NCI-H2196 (cell line): Measurements from ENCODE around the gene B3GNT9.

Experiments
- DNase-seq: peaks from one replicate; lab custom pipeline; 2025; ENCODE audit not compliant: unreplicated experiment; lab: John Stamatoyannopoulos, UW

The B3GNT9 gene, protein sequence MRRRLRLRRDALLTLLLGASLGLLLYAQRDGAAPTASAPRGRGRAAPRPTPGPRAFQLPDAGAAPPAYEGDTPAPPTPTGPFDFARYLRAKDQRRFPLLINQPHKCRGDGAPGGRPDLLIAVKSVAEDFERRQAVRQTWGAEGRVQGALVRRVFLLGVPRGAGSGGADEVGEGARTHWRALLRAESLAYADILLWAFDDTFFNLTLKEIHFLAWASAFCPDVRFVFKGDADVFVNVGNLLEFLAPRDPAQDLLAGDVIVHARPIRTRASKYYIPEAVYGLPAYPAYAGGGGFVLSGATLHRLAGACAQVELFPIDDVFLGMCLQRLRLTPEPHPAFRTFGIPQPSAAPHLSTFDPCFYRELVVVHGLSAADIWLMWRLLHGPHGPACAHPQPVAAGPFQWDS

DNA sequence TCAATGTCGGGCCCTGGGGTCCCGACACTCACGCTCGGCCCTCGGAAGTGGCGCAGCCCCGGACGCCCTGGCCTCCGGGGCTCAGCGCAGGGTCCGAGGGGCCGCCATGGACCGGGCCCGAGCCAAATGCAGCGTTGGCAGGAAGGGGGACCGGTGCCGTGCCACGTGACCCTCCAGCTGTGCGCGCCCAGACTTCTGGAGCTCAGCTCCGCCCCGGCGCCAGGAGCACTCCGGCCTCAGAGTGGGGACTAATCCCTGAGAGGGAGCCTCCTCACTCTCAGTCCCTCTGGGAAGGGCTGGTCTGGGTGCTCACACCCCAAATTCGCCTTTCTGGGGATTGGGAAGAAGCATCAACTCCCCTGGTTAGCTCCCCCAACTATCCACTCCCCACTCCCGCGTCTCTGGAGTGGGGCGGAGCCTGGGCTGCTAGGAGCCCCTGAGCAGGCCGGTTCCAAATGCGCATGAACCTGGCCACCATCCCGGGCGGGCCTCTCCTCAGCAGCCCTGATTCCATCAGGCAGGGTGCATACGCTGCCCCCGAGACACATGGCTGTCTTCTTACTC lies at the start of gene B3GNT9:
Gene B3GNT9 (minus strand): TSS at position 166 of the 564 bp plus-strand sequence. CDS start 513 bp downstream, outside the sequence.
- DNase-seq = peak; percentile 68

- no peak for DNase-seq
These were observed 49.7 kb upstream of the B3GNT9 start for GRCh38 chr16:67200491-67200890.

DNA sequence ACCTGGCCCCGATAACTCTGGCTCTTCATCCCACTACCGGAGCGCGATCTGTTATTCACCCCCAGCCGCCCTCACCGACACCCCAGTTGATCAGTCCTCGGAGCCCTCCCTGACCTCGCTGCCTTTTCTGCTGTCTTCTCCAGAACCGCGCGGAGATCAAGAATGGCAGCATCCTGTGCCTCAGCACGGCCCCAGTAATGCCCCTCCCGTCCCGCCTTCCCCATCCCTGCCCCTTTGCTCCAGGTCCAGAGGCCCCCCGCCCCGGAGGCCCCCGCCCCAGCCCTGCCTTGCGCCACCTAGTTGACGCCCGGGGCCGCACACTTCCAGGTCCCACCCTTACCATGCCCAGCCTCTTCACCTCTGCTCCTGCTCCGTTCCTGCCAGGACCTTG lies 49.0 kb upstream of the B3GNT9 start:
- no peak for DNase-seq

- DNase-seq = no peak
These were observed 48.4 kb upstream of the B3GNT9 start, which contains the start of gene ELMO3 for GRCh38 chr16:67199011-67199807. TSS of gene ELMO3 (plus strand) at chr16:67199131. CDS start at chr16:67199327, 196 bp downstream.

- DNase-seq = peak; percentile 2
These were observed 47.5 kb upstream of the B3GNT9 start for GRCh38 chr16:67198238-67198734.

GRCh38 chr16:67197704-67198103 lies 46.9 kb upstream of the B3GNT9 start:
- DNase-seq = no peak

DNA sequence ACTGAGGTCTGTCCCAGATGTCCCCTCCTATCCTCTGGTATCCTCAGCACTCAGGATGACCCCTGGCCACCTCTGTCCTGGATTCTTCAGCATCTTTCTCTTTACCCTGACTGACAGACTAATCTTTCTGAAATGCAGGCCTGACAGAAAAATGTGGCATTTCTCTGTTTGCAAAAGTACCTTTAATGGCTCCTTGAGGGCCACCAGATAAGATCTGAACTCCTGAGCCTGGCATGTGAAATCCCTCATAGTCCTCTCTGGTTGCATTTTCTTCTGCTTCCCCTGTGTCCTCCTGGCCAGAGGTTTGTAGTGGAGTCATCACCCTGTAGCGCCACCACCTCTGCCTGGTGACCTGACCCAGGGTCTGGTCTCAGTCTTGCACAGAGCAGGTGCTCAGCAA lies 46.1 kb upstream of the B3GNT9 start:
- DNase-seq = no peak

DNA sequence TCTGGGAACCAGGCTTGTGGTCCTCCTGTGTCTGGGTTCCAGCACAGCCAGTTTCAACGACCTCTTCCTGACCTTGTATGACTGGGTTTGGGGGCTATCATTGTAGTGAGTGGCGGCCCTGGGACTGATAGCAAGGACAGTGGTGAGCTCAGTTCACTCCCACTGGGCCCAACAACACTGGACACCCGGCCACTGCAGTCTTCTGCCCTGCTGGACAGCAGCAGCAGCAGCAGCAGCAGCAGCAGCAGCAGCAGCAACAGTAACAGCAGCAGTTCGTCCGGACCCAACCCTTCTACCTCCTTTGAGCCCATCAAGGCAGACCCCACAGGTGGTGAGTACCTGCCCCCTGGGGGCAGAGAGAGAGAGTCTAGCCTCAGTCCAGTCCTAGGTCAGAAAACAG lies 44.9 kb upstream of the B3GNT9 start:
- DNase-seq = no peak

- DNase-seq = no peak
These were observed 43.5 kb upstream of the B3GNT9 start for GRCh38 chr16:67194260-67194659.

- no peak for DNase-seq
These were observed 42.7 kb upstream of the B3GNT9 start for GRCh38 chr16:67193536-67193935.

- no peak for DNase-seq
These were observed 42.1 kb upstream of the B3GNT9 start for GRCh38 chr16:67192781-67193361.

- peak; percentile 74 for DNase-seq
These were observed 41.3 kb upstream of the B3GNT9 start, which contains the start of gene E2F4 for GRCh38 chr16:67191995-67192681. TSS of gene E2F4 (plus strand) at chr16:67192155. CDS start at chr16:67192228, 73 bp downstream.

DNA sequence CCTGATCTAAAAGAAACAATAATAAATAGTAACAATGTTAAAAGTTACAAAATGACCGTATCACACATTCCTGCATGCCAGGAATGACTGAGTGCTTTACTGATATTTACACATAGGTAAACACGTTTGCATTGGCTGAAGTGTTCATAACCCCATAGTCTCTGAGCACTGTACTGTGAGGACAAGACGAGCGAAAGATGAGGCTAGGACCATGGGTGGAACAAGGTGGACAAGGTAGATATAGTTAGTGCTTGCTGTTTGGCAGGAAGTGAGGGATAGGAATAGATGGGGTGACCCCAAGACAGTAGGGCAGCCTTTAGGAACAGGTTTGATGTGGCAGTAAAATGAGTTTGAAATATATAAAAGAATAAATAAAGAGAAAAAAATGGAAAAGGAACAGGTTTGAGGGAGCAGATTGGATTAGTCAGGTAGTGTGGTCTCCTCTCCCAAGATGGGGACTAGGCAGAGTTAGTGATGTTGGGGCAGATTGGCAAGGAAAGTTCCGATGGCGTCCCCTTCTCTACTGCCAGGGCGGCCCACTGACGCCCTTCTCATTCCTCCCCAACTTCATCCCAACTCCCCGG lies 40.7 kb upstream of the B3GNT9 start:
- no peak for DNase-seq

- DNase-seq = no peak
These were observed 39.9 kb upstream of the B3GNT9 start for GRCh38 chr16:67190448-67191399.

DNA sequence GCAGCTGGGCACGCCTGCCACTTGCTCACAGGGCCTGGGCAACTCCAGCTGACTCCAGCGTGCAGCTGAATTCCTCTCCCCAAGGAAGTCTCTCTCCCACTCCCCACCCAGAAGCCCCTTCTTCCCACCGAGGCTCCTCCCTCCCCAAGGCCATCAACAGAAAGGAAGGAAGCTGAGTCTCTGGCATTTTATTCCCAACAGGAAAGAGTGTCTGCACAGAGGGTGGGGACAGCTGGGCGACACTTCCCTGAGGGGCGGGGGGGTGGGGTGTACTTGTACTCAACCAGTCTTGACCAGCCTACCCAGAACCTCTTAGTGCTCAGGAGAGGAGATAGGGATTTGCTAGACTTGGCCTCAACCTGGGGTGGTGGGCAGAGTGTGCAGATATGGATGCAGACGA lies 39.2 kb upstream of the B3GNT9 start, which contains the start of gene EXOC3L1:
Gene EXOC3L1 (minus strand): TSS at position 96 of the 400 bp plus-strand sequence. CDS start 460 bp downstream, outside the sequence.
- DNase-seq = no peak

- no peak for DNase-seq
These were observed 38.0 kb upstream of the B3GNT9 start for GRCh38 chr16:67188798-67189197.

GRCh38 chr16:67188323-67188722 lies 37.5 kb upstream of the B3GNT9 start:
- no peak for DNase-seq

GRCh38 chr16:67187175-67187890 lies 36.5 kb upstream of the B3GNT9 start:
- no peak for DNase-seq
